ENCODE measurements around the gene EXOC4. TPM values are rescaled to one million over a fixed set of nuclear protein-coding genes. Genes with fewer than 3 reads are reported as not detected.

Gene EXOC4
- total and polyA plus RNA-seq, 2 of the 13 experiments (the other 11 are each of a cell fraction or from before 2014, with no cell fraction given), result 22.5 to 39.0 TPM

DNA sequence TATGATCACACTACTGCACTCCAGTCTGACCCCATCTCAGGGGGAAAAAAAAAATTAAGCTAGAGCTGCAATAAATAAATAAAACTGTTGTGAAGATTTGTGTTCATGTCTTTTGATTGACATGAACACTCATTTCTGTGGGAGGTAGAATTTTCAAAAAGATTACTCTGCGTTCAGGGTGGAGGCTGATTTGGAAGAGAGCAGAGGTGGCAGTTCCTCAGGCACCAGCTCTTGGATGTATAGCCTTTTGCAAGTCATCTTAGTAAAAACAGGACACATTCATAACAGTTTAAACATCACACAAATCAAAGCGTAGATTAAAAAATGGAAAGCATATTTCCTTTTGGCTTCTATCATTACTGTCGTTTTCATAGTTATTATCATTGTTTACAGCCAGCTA lies 630.7 kb downstream of the EXOC4 start (continued):
- TF ChIP-seq ZBTB26 (CRISPR knock-in tag; IDR thresholded peaks at IDR 0.05; ENCODE audit: borderline replicate concordance), result no peak
- no peak for TF ChIP-seq CCDC6 (CRISPR knock-in tag; IDR thresholded peaks at IDR 0.05)

DNA sequence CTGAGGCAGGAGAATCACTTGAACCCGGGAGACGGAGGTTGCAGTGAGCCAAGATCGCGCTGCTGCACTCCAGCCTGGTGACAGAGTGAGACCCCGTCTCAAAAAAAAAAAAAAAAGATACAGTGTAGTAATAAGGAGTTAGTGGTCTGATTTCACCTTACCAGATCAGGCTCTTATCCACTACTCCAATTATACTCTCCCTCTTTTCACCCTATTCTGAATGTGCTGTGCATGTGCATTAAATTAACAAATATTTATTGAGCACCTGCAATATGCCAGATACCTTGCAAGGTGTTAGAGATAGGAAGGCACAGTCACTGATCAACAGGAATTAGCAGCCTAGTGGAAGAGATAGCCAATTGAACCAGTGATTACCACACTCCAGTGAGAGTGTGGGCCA lies 632.3 kb downstream of the EXOC4 start:
- no peaks in the 10 kb centered on the region for H3K79me2 ChIP-seq (ENCODE audit: insufficient read depth, low read length)
- H2AFZ ChIP-seq (ENCODE audit: low read length), result no peak overlapping the region
- in situ Hi-C loops (cut with HindIII; ENCODE audit: extremely low pct_ligation_motif_present, low pct_unique_long_range_greater_than_20kb), result no loop called here
- no peak overlapping the region for H3K4me3 ChIP-seq (replicated peaks in 1 of 3; ENCODE audit: insufficient read depth in 1 of 3, low read depth in 2 of 3, low read length in 3 of 3)
- WGBS (ENCODE audit: low lambda C conversion rate), result 96% methylated on average over 5 of the region's 5 CpGs
- H3K9ac ChIP-seq (ENCODE audit: insufficient read depth, low read depth, low read length), result no peak overlapping the region
- ATAC-seq, result no peak
- no peaks in the 10 kb centered on the region for H3K9me3 ChIP-seq (ENCODE audit: low read length)
- POLR2A ChIA-PET, result no interaction called here
- TF ChIP-seq MAFF (IDR thresholded peaks at IDR 0.05; ENCODE audit: low read depth, low read length) (no peak), RAD51 (IDR thresholded peaks at IDR 0.05; ENCODE audit: borderline replicate concordance) (no peak), NPAS2 (CRISPR knock-in tag; IDR thresholded peaks at IDR 0.05; ENCODE audit: borderline replicate concordance) (no peak), RBFOX2 (IDR thresholded peaks at IDR 0.05; ENCODE audit: low read depth, low read length) (no peak), CC2D1A (CRISPR knock-in tag; IDR thresholded peaks at IDR 0.05) (no peak), ZNF670 (CRISPR knock-in tag; IDR thresholded peaks at IDR 0.05; ENCODE audit: borderline replicate concordance) (no peak), NR3C1 (CRISPR knock-in tag; IDR thresholded peaks at IDR 0.05) (no peak), HDAC2 (CRISPR knock-in tag; IDR thresholded peaks at IDR 0.05) (no peak), THYN1 (CRISPR knock-in tag; IDR thresholded peaks at IDR 0.05; ENCODE audit: borderline replicate concordance, low read depth) (no peak), ZNF382 (CRISPR knock-in tag; IDR thresholded peaks at IDR 0.05; ENCODE audit: borderline replicate concordance) (no peak), SP140L (CRISPR knock-in tag; IDR thresholded peaks at IDR 0.05; ENCODE audit: borderline replicate concordance) (no peak)
- TF ChIP-seq, protein P1, sequence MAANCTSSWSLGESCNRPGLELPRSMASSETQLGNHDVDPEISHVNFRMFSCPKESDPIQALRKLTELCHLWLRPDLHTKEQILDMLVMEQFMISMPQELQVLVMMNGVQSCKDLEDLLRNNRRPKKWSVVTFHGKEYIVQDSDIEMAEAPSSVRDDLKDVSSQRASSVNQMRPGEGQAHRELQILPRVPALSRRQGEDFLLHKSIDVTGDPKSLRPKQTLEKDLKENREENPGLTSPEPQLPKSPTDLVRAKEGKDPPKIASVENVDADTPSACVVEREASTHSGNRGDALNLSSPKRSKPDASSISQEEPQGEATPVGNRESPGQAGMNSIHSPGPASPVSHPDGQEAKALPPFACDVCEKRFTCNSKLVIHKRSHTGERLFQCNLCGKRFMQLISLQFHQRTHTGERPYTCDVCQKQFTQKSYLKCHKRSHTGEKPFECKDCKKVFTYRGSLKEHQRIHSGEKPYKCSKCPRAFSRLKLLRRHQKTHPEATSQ (CRISPR knock-in tag; IDR thresholded peaks at IDR 0.05; ENCODE audit: borderline replicate concordance), result no peak
- TF ChIP-seq, protein P2, sequence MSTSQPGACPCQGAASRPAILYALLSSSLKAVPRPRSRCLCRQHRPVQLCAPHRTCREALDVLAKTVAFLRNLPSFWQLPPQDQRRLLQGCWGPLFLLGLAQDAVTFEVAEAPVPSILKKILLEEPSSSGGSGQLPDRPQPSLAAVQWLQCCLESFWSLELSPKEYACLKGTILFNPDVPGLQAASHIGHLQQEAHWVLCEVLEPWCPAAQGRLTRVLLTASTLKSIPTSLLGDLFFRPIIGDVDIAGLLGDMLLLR (CRISPR knock-in tag; IDR thresholded peaks at IDR 0.05), result no peak
- peaks cover 8% of the 10 kb centered on the region for H3K4me1 ChIP-seq (ENCODE audit: insufficient read depth, low read length)
- FAIRE-seq, result no peak
- H3K4me2 ChIP-seq (ENCODE audit: low read depth, low read length), result no peak overlapping the region
- no peak overlapping the region for H3K27ac ChIP-seq (ENCODE audit: extremely low read length, insufficient read depth, low read length)
- no peaks in the 10 kb centered on the region for H4K20me1 ChIP-seq (ENCODE audit: insufficient read depth, low read length)
- no peaks in the 10 kb centered on the region for H3K36me3 ChIP-seq (replicated peaks in 1 of 2; ENCODE audit: control insufficient read depth in 1 of 2, insufficient read depth in 2 of 2, low read length in 2 of 2)
- no TSS peak for BruUV-seq (replicated peaks)
- no peak for DNase-seq (ENCODE audit: low spot score)
- CTCF ChIA-PET (ENCODE audit: low intra/inter-chr PET ratio, low total read pairs), result no interaction called here
- intact Hi-C loops (cut with micrococcal nuclease; ENCODE audit: unreplicated experiment), result no loop called here
- no peaks in the 10 kb centered on the region for H3K27me3 ChIP-seq (ENCODE audit: control insufficient read depth in 1 of 2, insufficient read depth in 2 of 2, low read length in 2 of 2)

All from HepG2 (cell line).